Activated CD4-positive, alpha-beta T cell treated with anti-CD3 and anti-CD28 coated beads, Interleukin-2, amount 50 U/mL, for 24 hours (primary cell): Measurements from ENCODE around the gene RPL35A.
"Not testable (repeated sequence)": the region's sequence is repeated elsewhere in the genome, so short reads cannot be mapped to it uniquely, and the experiment has no call there.

Source experiments
- DNase-seq, 2 donors: peaks; one replicate each; pipeline ENCODE4 v3.0.0-alpha.2; 2020; ENCODE audit warnings: low read depth in 1 of 2, low spot score in 1 of 2

The RPL35A gene

GRCh38 chr3:197949778-197950676 is at the start of gene RPL35A:
TSS of gene RPL35A (plus strand) at chr3:197950190. CDS start at chr3:197950968, 778 bp downstream.
- peak; percentile 69 to 82 for DNase-seq

GRCh38 chr3:197901626-197902025 is 48.4 kb upstream of the RPL35A start:
- no peak for DNase-seq

GRCh38 chr3:197906023-197906849 is 43.8 kb upstream of the RPL35A start:
- peak; percentile 69 to 77 for DNase-seq

GRCh38 chr3:197906850-197907187 is 43.2 kb upstream of the RPL35A start:
- no peak for DNase-seq

- DNase-seq: no peak
Measured at GRCh38 chr3:197907196-197907595, 42.8 kb upstream of the RPL35A start.

- not testable (repeated sequence) for DNase-seq
Measured at GRCh38 chr3:197908550-197908949, 41.4 kb upstream of the RPL35A start.

GRCh38 chr3:197908957-197909701 is 40.9 kb upstream of the RPL35A start:
- no peak for DNase-seq

GRCh38 chr3:197912741-197913476 is 37.1 kb upstream of the RPL35A start:
- no peak for DNase-seq

- DNase-seq: no peak
Measured at GRCh38 chr3:197913641-197914380, 36.2 kb upstream of the RPL35A start.

GRCh38 chr3:197921429-197922275 is 28.3 kb upstream of the RPL35A start:
- not testable (repeated sequence) for DNase-seq

- no peak for DNase-seq
Measured at GRCh38 chr3:197926418-197926817, 23.6 kb upstream of the RPL35A start.

- DNase-seq: not testable (repeated sequence)
Measured at GRCh38 chr3:197927578-197927977, 22.4 kb upstream of the RPL35A start.

- no peak for DNase-seq
Measured at GRCh38 chr3:197936819-197937384, 13.1 kb upstream of the RPL35A start.

GRCh38 chr3:197940745-197941384 is 9.1 kb upstream of the RPL35A start:
- no peak for DNase-seq

- no peak for DNase-seq
Measured at GRCh38 chr3:197942956-197943556, 6.9 kb upstream of the RPL35A start.

- DNase-seq: no peak
Measured at GRCh38 chr3:197949191-197949777, 706 bp upstream of the RPL35A start.

GRCh38 chr3:197950677-197951061 is 679 bp downstream of the RPL35A start:
- DNase-seq: no peak
